IMR-90 (cell line): ENCODE results near the gene ARNT2. TPM values are rescaled to one million over a fixed set of nuclear protein-coding genes. Genes with fewer than 3 reads are reported as not detected.

Experiments
- ATAC-seq: fragments of 200-7000 bp; cut with Tn5 transposase; 2 replicates; pipeline ENCODE4 v1.9.1; 2020; ENCODE audit warnings: low read depth, mild to moderate bottlenecking, moderate library complexity
- BruUV-seq: library from RNA; stranded (reverse); fragments of 400-500 nt; replicated peaks from 2 replicates; lab custom pipeline; 2021; lab: Mats Ljungman, UMichigan
- CTCF ChIA-PET: fragments of 300-600 bp; formaldehyde crosslinking; extraction: SDS; loops from one replicate; lab custom pipeline; 2021; ENCODE audit warnings: antibody characterized with exemption; lab: Yijun Ruan, JAX
- POLR2A ChIA-PET: fragments of 300-600 bp; sonication (Branson Sonifier 250); formaldehyde crosslinking; loops from one replicate; lab custom pipeline; 2022; ENCODE audit warnings: antibody characterized with exemption; ENCODE audit not compliant: unreplicated experiment; lab: Charles Lee
- DNase-seq: peaks from one replicate; pipeline ENCODE4 v3.0.0; 2013
- H2AFZ ChIP-seq: replicated peaks from 2 replicates; pipeline ENCODE3; 2013; ENCODE audit warnings: low read length, mild to moderate bottlenecking; ENCODE audit not compliant: poor library complexity
- H2AK5ac ChIP-seq: 2 replicates; pipeline ENCODE4 v1.6.1; 2013; ENCODE audit warnings: low read depth, low read length, inconsistent platforms
- H2AK9ac ChIP-seq: replicated peaks from 2 replicates; pipeline ENCODE3; 2013; ENCODE audit warnings: mild to moderate bottlenecking, low read depth, low read length, moderate library complexity; ENCODE audit not compliant: poor library complexity
- H2BK120ac ChIP-seq: 2 replicates; pipeline ENCODE4 v1.6.1; 2013; ENCODE audit warnings: low read depth, low read length, inconsistent platforms
- H2BK15ac ChIP-seq: 3 replicates; pipeline ENCODE4 v1.6.1; 2013; ENCODE audit warnings: low read depth, low read length, inconsistent platforms
- H2BK20ac ChIP-seq: 2 replicates; pipeline ENCODE4 v1.6.1; 2013; ENCODE audit warnings: low read depth, mild to moderate bottlenecking, inconsistent platforms, low read length, moderate library complexity
- H2BK5ac ChIP-seq: 2 replicates; pipeline ENCODE4 v1.6.1; 2013; ENCODE audit warnings: mild to moderate bottlenecking, low read depth, low read length, inconsistent platforms; ENCODE audit not compliant: poor library complexity, severe bottlenecking
- H3K14ac ChIP-seq: replicated peaks from 2 replicates; pipeline ENCODE4 v1.6.1; 2013; ENCODE audit warnings: low read depth, low read length, inconsistent platforms
- H3K18ac ChIP-seq: 2 replicates; pipeline ENCODE4 v1.6.1; 2013; ENCODE audit warnings: low read depth, low read length, control low read depth
- H3K23ac ChIP-seq: 2 replicates; pipeline ENCODE4 v1.6.1; 2013; ENCODE audit warnings: low read depth, low read length, inconsistent platforms
- H3K27ac ChIP-seq: 2 replicates; pipeline ENCODE4 v1.5.1; 2013; ENCODE audit warnings: mild to moderate bottlenecking, control low read depth, low read length; ENCODE audit not compliant: insufficient read depth
- H3K27me3 ChIP-seq: 2 replicates; pipeline ENCODE4 v1.6.1; 2013; ENCODE audit warnings: low read length; ENCODE audit not compliant: control insufficient read depth, insufficient read depth
- H3K36me3 ChIP-seq: 2 replicates; pipeline ENCODE4 v1.6.1; 2013; ENCODE audit warnings: low read length, mixed read lengths; ENCODE audit not compliant: control insufficient read depth, insufficient read depth
- H3K4ac ChIP-seq: 2 replicates; pipeline ENCODE4 v1.6.1; 2013; ENCODE audit warnings: low read depth, low read length, inconsistent platforms
- H3K4me1 ChIP-seq: 2 replicates; pipeline ENCODE4 v1.6.1; 2013; ENCODE audit warnings: low read length, mixed read lengths; ENCODE audit not compliant: control insufficient read depth, insufficient read depth
- H3K4me2 ChIP-seq: 2 replicates; pipeline ENCODE4 v1.6.1; 2013; ENCODE audit warnings: low read depth, mild to moderate bottlenecking, control low read depth, low read length, moderate library complexity
- H3K4me3 ChIP-seq: 2 replicates; pipeline ENCODE4 v1.5.1; 2013; ENCODE audit warnings: low read depth, mild to moderate bottlenecking, control low read depth, low read length, moderate library complexity; ENCODE audit not compliant: insufficient read depth
- H3K56ac ChIP-seq: 2 replicates; pipeline ENCODE4 v1.6.1; 2013; ENCODE audit warnings: low read length, inconsistent platforms; ENCODE audit not compliant: insufficient read depth; ENCODE audit errors: extremely low read depth
- H3K79me1 ChIP-seq, 2 experiments: 2 replicates each; pipeline ENCODE4 v1.6.1; 2013; ENCODE audit warnings: low read length in 2 of 2, inconsistent platforms in 1 of 2, low read depth in 1 of 2
- H3K9ac ChIP-seq: 2 replicates; pipeline ENCODE4 v1.6.1; 2013; ENCODE audit warnings: low read depth, low read length, control low read depth
- H3K9me1 ChIP-seq: 2 replicates; pipeline ENCODE4 v1.6.1; 2013; ENCODE audit warnings: low read length, inconsistent platforms; ENCODE audit not compliant: insufficient read depth
- H3K9me3 ChIP-seq: 2 replicates; pipeline ENCODE4 v1.6.1; 2013; ENCODE audit warnings: low read length; ENCODE audit not compliant: control insufficient read depth, insufficient read depth
- H4K20me1 ChIP-seq: 2 replicates; pipeline ENCODE4 v1.6.1; 2013; ENCODE audit warnings: low read length, inconsistent platforms; ENCODE audit not compliant: insufficient read depth
- H4K5ac ChIP-seq: 2 replicates; pipeline ENCODE4 v1.6.1; 2013; ENCODE audit warnings: mild to moderate bottlenecking, low read depth, low read length, control low read depth
- H4K8ac ChIP-seq, 2 experiments: 2 replicates each; pipeline ENCODE4 v1.6.1; 2013; ENCODE audit warnings: low read depth in 2 of 2, low read length in 2 of 2, control low read depth in 1 of 2, inconsistent platforms in 1 of 2
- H4K91ac ChIP-seq: 2 replicates; pipeline ENCODE4 v1.6.1; 2013; ENCODE audit warnings: low read depth, low read length, inconsistent platforms; ENCODE audit not compliant: insufficient read depth
- BHLHE40 ChIP-seq: fragments of 150-350 bp; IDR thresholded peaks from 2 replicates; pipeline ENCODE4 v1.6.1; 2016; ENCODE audit warnings: mild to moderate bottlenecking, low read depth, low read length
- CEBPB ChIP-seq: IDR thresholded peaks from 2 replicates; pipeline ENCODE4 v1.6.1; 2012; ENCODE audit warnings: low read depth, low read length, improper control_type of control experiment
- CHD1 ChIP-seq: IDR thresholded peaks from 2 replicates; pipeline ENCODE4 v1.6.1; 2012; ENCODE audit warnings: low read depth, low read length, improper control_type of control experiment
- FOS ChIP-seq: fragments of 150-350 bp; IDR thresholded peaks from 2 replicates; pipeline ENCODE4 v1.6.1; 2016; ENCODE audit warnings: low read depth, low read length
- MAFK ChIP-seq: IDR thresholded peaks from 2 replicates; pipeline ENCODE4 v1.6.1; 2012; ENCODE audit warnings: low read depth, low read length, improper control_type of control experiment
- MAZ ChIP-seq: IDR thresholded peaks from 2 replicates; pipeline ENCODE4 v1.6.1; 2012; ENCODE audit warnings: low read depth, mild to moderate bottlenecking, low read length, improper control_type of control experiment, moderate library complexity, borderline replicate concordance
- MXI1 ChIP-seq: IDR thresholded peaks from 2 replicates; pipeline ENCODE4 v1.6.1; 2012; ENCODE audit warnings: low read depth, mild to moderate bottlenecking, low read length, moderate library complexity, borderline replicate concordance
- NFE2L2 ChIP-seq: fragments of 150-350 bp; IDR thresholded peaks from 2 replicates; pipeline ENCODE4 v1.6.1; 2016; ENCODE audit warnings: low read depth, mild to moderate bottlenecking, low read length
- POLR2A ChIP-seq: IDR thresholded peaks from 2 replicates; pipeline ENCODE4 v1.6.1; 2012; ENCODE audit warnings: mild to moderate bottlenecking, low read depth, low read length
- RAD21 ChIP-seq: IDR thresholded peaks from 2 replicates; pipeline ENCODE4 v1.6.1; 2012; ENCODE audit warnings: low read length, improper control_type of control experiment
- RCOR1 ChIP-seq: IDR thresholded peaks from 2 replicates; pipeline ENCODE4 v1.6.1; 2012; ENCODE audit warnings: mild to moderate bottlenecking, low read length, improper control_type of control experiment; ENCODE audit not compliant: insufficient replicate concordance
- RFX5 ChIP-seq: IDR thresholded peaks from 2 replicates; pipeline ENCODE4 v1.8.0; 2012; ENCODE audit warnings: low read depth, mild to moderate bottlenecking, low read length, moderate library complexity
- SMC3 ChIP-seq: fragments of 150-350 bp; IDR thresholded peaks from 2 replicates; pipeline ENCODE4 v1.6.1; 2016; ENCODE audit warnings: low read depth, mild to moderate bottlenecking, antibody characterized with exemption, low read length, moderate library complexity
- WGBS, 2 experiments: methylation state at CpG; one replicate each; pipeline versions ENCODE4 v1.1.5 to v1.1.7; 2013; ENCODE audit warnings: missing lambda C conversion rate in 2 of 2; ENCODE audit not compliant: insufficient read length in 1 of 2; ENCODE audit errors: extremely low coverage in 2 of 2; 5-methylcytosine and 5-hydroxymethylcytosine counted together
- dilution Hi-C: fragments of 300-500 bp; cut with HindIII; formaldehyde crosslinking; loops from one replicate; pipeline ENCODE4 v1.14.3; 2018; ENCODE audit warnings: low sequenced_read_pairs; ENCODE audit not compliant: unreplicated experiment
- in situ Hi-C: fragments of 300-500 bp; cut with MboI; formaldehyde crosslinking; loops from 3 replicates; pipeline ENCODE4 v1.14.3; 2019; ENCODE audit warnings: low sequenced_read_pairs, inconsistent platforms, mixed read lengths
- intact Hi-C: fragments of 100-400 bp; cut with micrococcal nuclease; formaldehyde crosslinking; loops from 2 replicates; pipeline ENCODE4 v1.10.0; 2022
- polyA plus RNA-seq, 3 experiments: library from polyadenylated mRNA; depleted of rRNA; stranded (reverse); fragments of >200 nt; gene quantifications; 2 replicates each; pipeline ENCODE4 v1.2.3, GENCODE V29; 2012; ENCODE audit warnings: low replicate concordance in 1 of 3
- total RNA-seq: library from RNA; depleted of rRNA; stranded (reverse); fragments of >200 nt; gene quantifications from 2 replicates; pipeline ENCODE4 v1.2.3, GENCODE V29; 2012
- TF ChIP-seq, protein P1 (sequence below): conservative IDR thresholded peaks from 2 replicates; pipeline ENCODE4 v1.5.1; 2012; ENCODE audit warnings: mild to moderate bottlenecking, low read depth, low read length, improper control_type of control experiment
- TF ChIP-seq, protein P2 (sequence below): fragments of 150-350 bp; IDR thresholded peaks from 2 replicates; pipeline ENCODE4 v1.6.1; 2017; ENCODE audit warnings: mild to moderate bottlenecking, antibody characterized with exemption, low read length, low read depth
- TF ChIP-seq, protein P3 (sequence below): fragments of 150-350 bp; IDR thresholded peaks from 2 replicates; pipeline ENCODE4 v1.6.1; 2016; ENCODE audit warnings: low read depth, mild to moderate bottlenecking, low read length, moderate library complexity, borderline replicate concordance

ARNT2 gene
- total and polyA plus RNA-seq, 2 of the 4 experiments (the other 2 are of a cell fraction): 18.2 to 19.0 TPM

DNA sequence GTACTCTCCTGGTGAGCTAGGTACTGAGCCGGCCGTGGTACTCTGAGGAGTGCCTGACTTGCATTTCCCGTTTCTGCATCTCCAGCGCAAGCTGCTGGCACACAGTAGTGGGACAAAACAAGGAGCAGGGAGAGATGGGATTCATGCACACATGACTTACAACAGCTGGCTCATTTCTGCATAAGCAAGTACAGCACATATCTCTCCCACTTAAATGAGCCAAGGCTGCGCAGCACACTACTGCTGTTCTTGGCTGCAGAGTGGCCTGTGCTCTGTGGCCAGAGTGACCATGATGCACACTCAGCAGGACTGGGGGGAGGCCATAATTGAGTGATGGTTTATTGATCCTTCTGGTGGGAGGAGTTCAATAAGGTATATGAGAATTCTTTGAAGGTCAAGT lies 231.8 kb downstream of the ARNT2 start:
- POLR2A ChIA-PET: no interaction called here
- in situ Hi-C loops: loop anchor here (5.0 kb wide), 1 partner anchor 51 kb away; no protein-coding TSS in a partner anchor
- intact Hi-C loops: no loop called here
- Histone ChIP-seq H2AK9ac (no peak overlapping the region), H3K9ac (no peak overlapping the region), H2BK5ac (no peak overlapping the region), H3K27ac (no peak overlapping the region), H3K56ac (no peak overlapping the region), H2BK20ac (no peak overlapping the region), H3K79me1 (no peaks in the 10 kb centered on the region), H3K18ac (no peak overlapping the region), H2BK120ac (no peak overlapping the region), H2AFZ (no peak overlapping the region), H3K36me3 (no peaks in the 10 kb centered on the region), H3K9me1 (no peaks in the 10 kb centered on the region; the same call in 1 of the 2 replicates), H3K23ac (no peak overlapping the region), H4K91ac (no peak overlapping the region), H3K4me2 (no peak overlapping the region), H3K4me3 (no peak overlapping the region), H2AK5ac (no peak overlapping the region), H4K5ac (no peak overlapping the region), H3K14ac (no peak overlapping the region), H4K8ac (no peak overlapping the region), H3K4ac (no peak overlapping the region), H4K20me1 (no peaks in the 10 kb centered on the region), H2BK15ac (no peak overlapping the region), H3K27me3 (peaks cover 2% of the 10 kb centered on the region; the same call in 1 of the 2 replicates), H3K9me3 (peaks cover 7% of the 10 kb centered on the region), H3K4me1 (peaks cover 2% of the 10 kb centered on the region; the same call in 1 of the 2 replicates)
- DNase-seq (no peak), ATAC-seq (no peak)
- WGBS, 2 experiments: no CpG with 5 or more reads among the region's 5 CpGs
- CTCF ChIA-PET: no interaction called here
- TF ChIP-seq, protein P1, sequence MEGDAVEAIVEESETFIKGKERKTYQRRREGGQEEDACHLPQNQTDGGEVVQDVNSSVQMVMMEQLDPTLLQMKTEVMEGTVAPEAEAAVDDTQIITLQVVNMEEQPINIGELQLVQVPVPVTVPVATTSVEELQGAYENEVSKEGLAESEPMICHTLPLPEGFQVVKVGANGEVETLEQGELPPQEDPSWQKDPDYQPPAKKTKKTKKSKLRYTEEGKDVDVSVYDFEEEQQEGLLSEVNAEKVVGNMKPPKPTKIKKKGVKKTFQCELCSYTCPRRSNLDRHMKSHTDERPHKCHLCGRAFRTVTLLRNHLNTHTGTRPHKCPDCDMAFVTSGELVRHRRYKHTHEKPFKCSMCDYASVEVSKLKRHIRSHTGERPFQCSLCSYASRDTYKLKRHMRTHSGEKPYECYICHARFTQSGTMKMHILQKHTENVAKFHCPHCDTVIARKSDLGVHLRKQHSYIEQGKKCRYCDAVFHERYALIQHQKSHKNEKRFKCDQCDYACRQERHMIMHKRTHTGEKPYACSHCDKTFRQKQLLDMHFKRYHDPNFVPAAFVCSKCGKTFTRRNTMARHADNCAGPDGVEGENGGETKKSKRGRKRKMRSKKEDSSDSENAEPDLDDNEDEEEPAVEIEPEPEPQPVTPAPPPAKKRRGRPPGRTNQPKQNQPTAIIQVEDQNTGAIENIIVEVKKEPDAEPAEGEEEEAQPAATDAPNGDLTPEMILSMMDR: no peak
- TF ChIP-seq CEBPB (no peak), BHLHE40 (no peak), FOS (no peak), POLR2A (no peak), SMC3 (no peak), CHD1 (no peak), RFX5 (no peak), MXI1 (no peak), RAD21 (no peak), NFE2L2 (no peak), MAFK (no peak), MAZ (no peak), RCOR1 (no peak)
- TF ChIP-seq, protein P2, sequence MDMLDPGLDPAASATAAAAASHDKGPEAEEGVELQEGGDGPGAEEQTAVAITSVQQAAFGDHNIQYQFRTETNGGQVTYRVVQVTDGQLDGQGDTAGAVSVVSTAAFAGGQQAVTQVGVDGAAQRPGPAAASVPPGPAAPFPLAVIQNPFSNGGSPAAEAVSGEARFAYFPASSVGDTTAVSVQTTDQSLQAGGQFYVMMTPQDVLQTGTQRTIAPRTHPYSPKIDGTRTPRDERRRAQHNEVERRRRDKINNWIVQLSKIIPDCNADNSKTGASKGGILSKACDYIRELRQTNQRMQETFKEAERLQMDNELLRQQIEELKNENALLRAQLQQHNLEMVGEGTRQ: no peak
- TF ChIP-seq, protein P3, sequence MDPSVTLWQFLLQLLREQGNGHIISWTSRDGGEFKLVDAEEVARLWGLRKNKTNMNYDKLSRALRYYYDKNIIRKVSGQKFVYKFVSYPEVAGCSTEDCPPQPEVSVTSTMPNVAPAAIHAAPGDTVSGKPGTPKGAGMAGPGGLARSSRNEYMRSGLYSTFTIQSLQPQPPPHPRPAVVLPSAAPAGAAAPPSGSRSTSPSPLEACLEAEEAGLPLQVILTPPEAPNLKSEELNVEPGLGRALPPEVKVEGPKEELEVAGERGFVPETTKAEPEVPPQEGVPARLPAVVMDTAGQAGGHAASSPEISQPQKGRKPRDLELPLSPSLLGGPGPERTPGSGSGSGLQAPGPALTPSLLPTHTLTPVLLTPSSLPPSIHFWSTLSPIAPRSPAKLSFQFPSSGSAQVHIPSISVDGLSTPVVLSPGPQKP: no peak
- BruUV-seq: no TSS peak
- dilution Hi-C loops: no loop called here
